Activated CD4-positive, alpha-beta T cell treated with anti-CD3 and anti-CD28 coated beads for 36 hours (primary cell): Measurements from ENCODE around the gene PRUNE1. TPM values are rescaled to one million over a fixed set of nuclear protein-coding genes. Genes with fewer than 3 reads are reported as not detected.

Source experiments
- total RNA-seq, 2 experiments: library from RNA; stranded (reverse); gene quantifications; one replicate each; pipeline ENCODE4 v1.2.3, GENCODE V29; 2021

Gene PRUNE1
- total RNA-seq, 2 experiments from 2014 or later = 13.6 to 18.6 TPM

Other genes starting within 250 kb of the PRUNE1 start
- gene CTSS, start 242.7 kb upstream of the PRUNE1 start, total RNA-seq = 10 to 100 TPM; 31.4 to 44.8 TPM
- 1 to 10 TPM; 1.5 to 2.1 TPM for gene CTSK, start 200.2 kb upstream of the PRUNE1 start, total RNA-seq
- gene ARNT, start 131.8 kb upstream of the PRUNE1 start, total RNA-seq = 10 to 100 TPM; 30.4 to 35.6 TPM
- gene CTXND2, start 121.3 kb upstream of the PRUNE1 start, total RNA-seq = not detected
- 10 to 100 TPM; 48.8 to 52.7 TPM for gene SETDB1, start 82.1 kb upstream of the PRUNE1 start, total RNA-seq
- gene CERS2, start 33.6 kb upstream of the PRUNE1 start, total RNA-seq = 100 to 1,000 TPM; 134 to 151 TPM
- under 1 TPM; 0.27 to 0.28 TPM for gene ANXA9, start 26.2 kb upstream of the PRUNE1 start, total RNA-seq
- 10 to 100 TPM; 16.2 to 20.3 TPM for gene MINDY1, start 1.5 kb upstream of the PRUNE1 start, total RNA-seq
- 1 to 10 TPM in 1 of 2 experiments, under 1 TPM in 1; 0.98 to 1.6 TPM for gene BNIPL, start 28.1 kb downstream of the PRUNE1 start, total RNA-seq
- 1 to 10 TPM; 1.3 to 1.5 TPM for gene C1orf56, start 39.3 kb downstream of the PRUNE1 start, total RNA-seq
- 100 to 1,000 TPM in 1 of 2 experiments, 10 to 100 TPM in 1; 95.4 to 101 TPM for gene CDC42SE1, start 51.2 kb downstream of the PRUNE1 start, total RNA-seq
- gene MLLT11, start 51.9 kb downstream of the PRUNE1 start, total RNA-seq = 1 to 10 TPM; 3.3 to 4.4 TPM
- gene GABPB2, start 62.3 kb downstream of the PRUNE1 start, total RNA-seq = 10 to 100 TPM; 16.6 to 19.2 TPM
- gene SEMA6C, start 138.2 kb downstream of the PRUNE1 start, total RNA-seq = 1 to 10 TPM; 3.2 to 3.5 TPM
- gene TNFAIP8L2, start 148.2 kb downstream of the PRUNE1 start, total RNA-seq = 10 to 100 TPM; 18.4 to 19.2 TPM
- 1 to 10 TPM; 4.3 to 5.1 TPM for gene LYSMD1, start 157.5 kb downstream of the PRUNE1 start, total RNA-seq
- gene SCNM1, start 157.7 kb downstream of the PRUNE1 start, total RNA-seq = 10 to 100 TPM; 64.3 to 90.8 TPM
- 1 to 10 TPM in 1 of 2 experiments, under 1 TPM in 1; 0.69 to 2.3 TPM for gene TMOD4, start 167.5 kb downstream of the PRUNE1 start, total RNA-seq
- 10 to 100 TPM; 77.1 to 77.8 TPM for gene VPS72, start 181.7 kb downstream of the PRUNE1 start, total RNA-seq
- 10 to 100 TPM; 74.5 to 85.1 TPM for gene PIP5K1A, start 190.1 kb downstream of the PRUNE1 start, total RNA-seq
- 100 to 1,000 TPM; 187 to 243 TPM for gene PSMD4, start 246.3 kb downstream of the PRUNE1 start, total RNA-seq